Osteoblast (primary cell): ENCODE data around the gene EXD2. TPM values are rescaled to one million over a fixed set of nuclear protein-coding genes. Genes with fewer than 3 reads are reported as not detected.

Source experiments
- DNase-seq: peaks from one replicate; pipeline ENCODE4 v3.0.0; 2011; ENCODE audit warnings: low spot score, mixed read lengths; ENCODE audit not compliant: insufficient read length; ENCODE audit errors: missing footprints
- H2AFZ ChIP-seq: 2 replicates; pipeline ENCODE4 v1.6.0; 2011; ENCODE audit warnings: mild to moderate bottlenecking, low read length
- H3K27ac ChIP-seq: 2 replicates; pipeline ENCODE4 v1.5.1; 2011; ENCODE audit warnings: mild to moderate bottlenecking, low read depth, low read length, moderate library complexity
- H3K27me3 ChIP-seq: 2 replicates; pipeline ENCODE4 v1.6.0; 2012; ENCODE audit warnings: mild to moderate bottlenecking, control low read depth, inconsistent platforms, low read length, moderate library complexity; ENCODE audit not compliant: insufficient read depth
- H3K36me3 ChIP-seq: 2 replicates; pipeline ENCODE4 v1.5.1; 2011; ENCODE audit warnings: mild to moderate bottlenecking, low read length, control low read depth, moderate library complexity; ENCODE audit not compliant: insufficient read depth
- H3K4me1 ChIP-seq: 2 replicates; pipeline ENCODE4 v1.5.1; 2011; ENCODE audit warnings: mild to moderate bottlenecking, low read length, control low read depth, moderate library complexity; ENCODE audit not compliant: insufficient read depth
- H3K4me2 ChIP-seq: 2 replicates; pipeline ENCODE4 v1.6.0; 2011; ENCODE audit warnings: mild to moderate bottlenecking, low read length; ENCODE audit not compliant: insufficient read depth
- H3K4me3 ChIP-seq: fragments of 200-600 bp; sonication (generic); 3 replicates; pipeline ENCODE4 v1.5.1; 2012; ENCODE audit warnings: mild to moderate bottlenecking, low read length, inconsistent platforms; ENCODE audit not compliant: insufficient read depth
- H3K79me2 ChIP-seq: 2 replicates; pipeline ENCODE4 v1.6.0; 2012; ENCODE audit warnings: mild to moderate bottlenecking, low read length, control low read depth, inconsistent platforms; ENCODE audit not compliant: insufficient read depth
- H3K9me3 ChIP-seq: 2 replicates; pipeline ENCODE4 v1.5.1; 2011; ENCODE audit warnings: low read depth, low read length, control low read depth
- H4K20me1 ChIP-seq: 2 replicates; pipeline ENCODE4 v1.6.0; 2012; ENCODE audit warnings: mild to moderate bottlenecking, low read length, control low read depth; ENCODE audit not compliant: insufficient read depth
- CTCF ChIP-seq: IDR thresholded peaks from 2 replicates; pipeline ENCODE4 v1.5.1; 2011; ENCODE audit warnings: mild to moderate bottlenecking, low read depth, low read length, moderate library complexity; ENCODE audit errors: extremely low read depth
- small RNA-seq: library from RNA; depleted of rRNA; stranded (forward); fragments of <200 nt; gene quantifications from one replicate; pipeline ENCODE3, GENCODE V24; 2012
- total RNA-seq: library from RNA; depleted of rRNA; stranded (reverse); fragments of >200 nt; gene quantifications from 2 replicates; pipeline ENCODE4 v1.2.3, GENCODE V29; 2012

Gene EXD2
- total RNA-seq, 1 donor, result 19.9 TPM

GRCh38 chr14:69291891-69292561 is 100.7 kb downstream of the EXD2 start:
- H4K20me1 ChIP-seq, result no peaks in the 10 kb centered on the region
- DNase-seq, result no peak
- H3K4me2 ChIP-seq, result no peak overlapping the region
- H3K27me3 ChIP-seq, result no peaks in the 10 kb centered on the region
- H3K36me3 ChIP-seq, result no peaks in the 10 kb centered on the region
- no peak overlapping the region for H3K4me3 ChIP-seq
- H2AFZ ChIP-seq, result no peak overlapping the region
- TF ChIP-seq CTCF, result no peak
- H3K4me1 ChIP-seq, result no peaks in the 10 kb centered on the region
- no peaks in the 10 kb centered on the region for H3K79me2 ChIP-seq
- no peak overlapping the region for H3K27ac ChIP-seq
- no peaks in the 10 kb centered on the region for H3K9me3 ChIP-seq

Small RNA genes lying within 50 kb of the gene (small RNA-seq; reads per million reads assigned to genes)
- gene RF00019, result not detected

Other genes with a start within 250 kb of the EXD2 start
- gene ACTN1, start 212.2 kb upstream of the EXD2 start, total RNA-seq, result 444 and 447 TPM in 2 replicates
- gene DCAF5, start 38.4 kb upstream of the EXD2 start, total RNA-seq, result 38.7 and 41.3 TPM in 2 replicates
- gene GALNT16, start 68.7 kb downstream of the EXD2 start, total RNA-seq, result 4.0 and 4.1 TPM in 2 replicates
- gene ERH, start 206.8 kb downstream of the EXD2 start, total RNA-seq, result 71.9 and 75.3 TPM in 2 replicates
- 131 and 163 TPM in 2 replicates for gene SLC39A9, start 207.2 kb downstream of the EXD2 start, total RNA-seq